ENCODE measurements around the gene CNPPD1. TPM values are rescaled to one million over a fixed set of nuclear protein-coding genes. Genes with fewer than 3 reads are reported as not detected.

Gene CNPPD1
- polyA plus RNA-seq, 4 donors, result 54.6 to 86.7 (median 72.2) TPM

DNA sequence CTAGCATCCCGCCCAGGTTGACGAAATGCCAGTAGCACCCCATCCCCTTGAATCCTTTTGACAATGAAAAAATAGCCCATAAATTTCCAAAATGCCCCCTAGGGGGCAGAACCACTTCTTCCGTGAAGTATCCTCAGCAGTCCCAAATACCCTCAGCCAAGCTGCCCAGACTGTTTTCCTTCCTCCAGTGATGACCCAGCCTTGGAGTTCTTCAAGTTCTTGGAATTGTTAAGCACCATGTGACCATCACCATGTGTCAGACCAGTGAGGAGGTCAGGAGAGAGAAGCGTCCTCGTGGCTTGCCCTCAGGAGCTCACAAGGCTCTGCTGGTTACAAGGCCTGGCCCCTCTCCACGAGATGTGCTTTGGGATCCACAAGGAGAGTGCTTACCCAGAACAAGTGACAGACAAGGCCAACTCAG, 5.5 kb downstream of the CNPPD1 start:
- H3K9me3 ChIP-seq (ENCODE audit: control insufficient read depth in 2 of 2, insufficient read depth in 1 of 2, low read depth in 1 of 2, low read length in 1 of 2), result no peaks in the 10 kb centered on the region
- FAIRE-seq (no peak), DNase-seq (peak; percentile 50 to 57)
- no peak overlapping the region for H3K4me3 ChIP-seq (ENCODE audit: low read depth in 1 of 3, low read length in 3 of 3)
- H3K4me1 ChIP-seq (ENCODE audit: control insufficient read depth in 3 of 3, insufficient read depth in 2 of 3, low read depth in 1 of 3, low read length in 2 of 3), result peaks cover 3 to 22% (median 7%) of the 10 kb centered on the region in 3 donors
- no peaks in the 10 kb centered on the region for H3K27me3 ChIP-seq (ENCODE audit: control insufficient read depth in 3 of 3, insufficient read depth in 3 of 3, low read length in 3 of 3)
- peak overlapping the region in 2 of 3 donors; percentile 47 to 60 for H3K27ac ChIP-seq (ENCODE audit: low read depth in 1 of 3, low read length in 2 of 3)
- H3K36me3 ChIP-seq (ENCODE audit: control insufficient read depth in 3 of 3, insufficient read depth in 2 of 3, low read depth in 1 of 3, low read length in 3 of 3), result peaks cover 2 to 50% (median 16%) of the 10 kb centered on the region in 3 donors
- WGBS, 3 donors, result 46 to 57% (median 47%) methylated on average over 6 of the region's 6 CpGs

DNA sequence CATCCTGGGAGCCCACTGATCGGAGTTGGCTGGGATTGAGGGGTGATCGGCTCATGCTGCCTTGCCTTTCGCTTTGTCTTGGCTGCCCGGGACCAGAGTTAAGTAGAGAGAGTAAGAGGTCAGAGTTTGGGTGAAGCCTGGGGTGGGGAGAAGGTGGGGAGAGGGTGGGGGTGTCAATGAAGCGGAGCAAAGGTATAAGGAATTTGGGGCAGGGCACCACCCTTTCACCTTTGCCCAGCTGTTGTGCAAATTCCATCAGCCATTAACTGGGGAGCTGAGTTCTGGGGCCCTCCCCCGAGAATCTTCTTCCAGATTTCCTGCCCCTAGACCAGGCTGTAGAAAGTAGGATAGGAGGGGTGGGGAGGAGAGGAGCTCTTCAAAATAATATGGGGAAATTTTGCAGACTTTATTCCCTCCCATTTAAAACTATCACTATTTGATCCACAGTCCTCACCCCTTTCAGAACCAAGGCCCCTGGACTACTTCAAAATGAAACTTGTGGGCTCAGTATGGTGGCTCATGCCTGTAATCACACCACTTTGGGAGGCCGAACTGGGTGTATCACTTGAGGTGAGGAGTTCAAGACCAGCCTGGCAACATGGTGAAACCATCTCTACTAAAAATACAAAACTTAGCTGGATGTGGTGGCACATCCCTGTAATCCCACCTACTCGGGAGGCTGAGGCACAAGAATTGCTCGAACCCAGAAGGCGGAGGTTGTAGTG, 6.6 kb downstream of the CNPPD1 start, which contains the start of gene SLC23A3:
TSS of gene SLC23A3 (minus strand) at position 100 of the 725 bp plus-strand sequence. CDS start at position 55, 45 bp downstream.
- Histone ChIP-seq H3K27ac (ENCODE audit: low read depth in 1 of 3, low read length in 2 of 3) (peak within 1 kb of the TSS in 2 of 3 donors; percentile 2 to 13), H3K36me3 (ENCODE audit: control insufficient read depth in 3 of 3, insufficient read depth in 2 of 3, low read depth in 1 of 3, low read length in 3 of 3) (peaks cover 2 to 43% (median 16%) of the 10 kb centered on the region in 3 donors), H3K9me3 (ENCODE audit: control insufficient read depth in 2 of 2, insufficient read depth in 1 of 2, low read depth in 1 of 2, low read length in 1 of 2) (no peaks in the 10 kb centered on the region), H3K4me1 (ENCODE audit: control insufficient read depth in 3 of 3, insufficient read depth in 2 of 3, low read depth in 1 of 3, low read length in 2 of 3) (peaks cover 0 to 22% (median 7%) of the 10 kb centered on the region in 3 donors), H3K4me3 (ENCODE audit: low read depth in 1 of 3, low read length in 3 of 3) (peak within 1 kb of the TSS in 1 of 3 donors; percentile 23), H3K27me3 (ENCODE audit: control insufficient read depth in 3 of 3, insufficient read depth in 3 of 3, low read length in 3 of 3) (no peaks in the 10 kb centered on the region)
- FAIRE-seq, result no peak
- peak; percentile 57 to 91 for DNase-seq
- 39 to 77% (median 63%) methylated on average over 10 of the region's 10 CpGs for WGBS, 3 donors

DNA sequence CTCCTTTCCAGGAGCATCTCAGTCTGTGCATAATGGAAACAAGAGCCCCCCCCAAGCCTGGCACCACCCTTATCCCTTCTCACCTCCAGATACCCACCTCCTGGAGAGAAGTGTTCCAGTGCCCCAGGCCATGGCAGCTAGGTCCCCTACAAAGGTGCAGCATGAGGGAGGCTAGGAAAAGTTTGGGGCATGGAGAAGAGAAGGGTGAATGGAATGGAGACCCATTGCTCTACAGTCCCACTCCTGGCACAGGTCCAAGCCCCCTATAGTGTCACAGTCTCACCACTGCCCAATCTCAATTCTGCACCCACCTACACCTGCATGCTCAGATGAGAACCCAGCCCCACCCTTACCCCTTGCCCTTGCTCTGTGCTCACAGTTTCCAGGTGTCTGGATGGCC, 7.8 kb downstream of the CNPPD1 start:
- DNase-seq, result peak in 1 of 2 donors; percentile 43
- H3K4me3 ChIP-seq (ENCODE audit: low read depth in 1 of 3, low read length in 3 of 3), result no peak overlapping the region
- no peak for FAIRE-seq
- peaks cover 2 to 33% (median 8%) of the 10 kb centered on the region in 3 donors for H3K36me3 ChIP-seq (ENCODE audit: control insufficient read depth in 3 of 3, insufficient read depth in 2 of 3, low read depth in 1 of 3, low read length in 3 of 3)
- no peak overlapping the region for H3K27ac ChIP-seq (ENCODE audit: low read depth in 1 of 3, low read length in 2 of 3)
- no peaks in the 10 kb centered on the region for H3K27me3 ChIP-seq (ENCODE audit: control insufficient read depth in 3 of 3, insufficient read depth in 3 of 3, low read length in 3 of 3)
- peaks cover 0 to 22% (median 5%) of the 10 kb centered on the region in 3 donors for H3K4me1 ChIP-seq (ENCODE audit: control insufficient read depth in 3 of 3, insufficient read depth in 2 of 3, low read depth in 1 of 3, low read length in 2 of 3)
- H3K9me3 ChIP-seq (ENCODE audit: control insufficient read depth in 2 of 2, insufficient read depth in 1 of 2, low read depth in 1 of 2, low read length in 1 of 2), result no peaks in the 10 kb centered on the region

DNA sequence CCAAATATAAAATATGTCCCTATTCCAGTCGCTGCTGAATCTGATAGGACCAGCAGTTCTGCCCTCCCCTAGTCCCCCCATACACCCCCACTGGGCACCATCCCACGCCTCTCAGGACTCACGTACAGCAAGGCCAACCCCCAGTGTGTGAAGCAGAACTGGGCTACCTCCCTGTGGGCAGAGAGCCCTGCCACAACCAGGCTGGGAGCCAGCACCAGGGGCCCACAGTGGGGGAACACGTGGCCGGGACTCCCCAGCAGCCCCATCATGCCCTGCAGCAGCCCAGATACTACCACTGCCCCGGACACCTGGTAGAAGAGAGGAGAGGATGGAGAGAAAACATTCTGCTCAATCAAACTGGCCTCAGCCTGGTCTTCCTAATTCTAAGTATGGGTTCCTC, 8.2 kb downstream of the CNPPD1 start:
- Histone ChIP-seq H3K4me3 (ENCODE audit: low read depth in 1 of 3, low read length in 3 of 3) (no peak overlapping the region), H3K9me3 (ENCODE audit: control insufficient read depth in 2 of 2, insufficient read depth in 1 of 2, low read depth in 1 of 2, low read length in 1 of 2) (no peaks in the 10 kb centered on the region), H3K36me3 (ENCODE audit: control insufficient read depth in 3 of 3, insufficient read depth in 2 of 3, low read depth in 1 of 3, low read length in 3 of 3) (peaks cover 0 to 29% (median 8%) of the 10 kb centered on the region in 3 donors), H3K27ac (ENCODE audit: low read depth in 1 of 3, low read length in 2 of 3) (no peak overlapping the region), H3K27me3 (ENCODE audit: control insufficient read depth in 3 of 3, insufficient read depth in 3 of 3, low read length in 3 of 3) (no peaks in the 10 kb centered on the region), H3K4me1 (ENCODE audit: control insufficient read depth in 3 of 3, insufficient read depth in 2 of 3, low read depth in 1 of 3, low read length in 2 of 3) (peaks cover 0 to 22% (median 5%) of the 10 kb centered on the region in 3 donors)
- DNase-seq (no peak), FAIRE-seq (no peak)
- 34 to 53% (median 47%) methylated on average over 6 of the region's 6 CpGs for WGBS, 3 donors

DNA sequence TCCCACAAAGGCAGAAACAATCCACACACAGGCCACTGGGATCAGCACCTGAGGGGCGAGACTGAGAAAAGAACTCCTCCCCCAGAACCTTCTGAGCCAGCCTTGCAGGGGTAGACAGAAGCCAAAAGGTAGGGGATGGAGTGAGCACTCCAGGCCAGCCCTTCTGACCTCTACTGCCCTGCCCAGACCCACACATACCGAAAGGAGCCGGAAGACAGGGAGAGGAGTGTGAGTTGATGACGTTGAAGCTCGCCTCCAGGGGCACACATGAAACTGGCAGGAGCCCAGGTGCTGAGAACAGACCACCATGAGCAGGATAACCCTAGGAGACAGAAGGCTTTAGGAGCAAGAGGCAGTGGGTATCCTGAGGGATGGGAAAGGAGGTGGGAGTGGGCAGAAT, 8.7 kb downstream of the CNPPD1 start:
- FAIRE-seq, result no peak
- WGBS, 3 donors, result 76 to 92% (median 83%) methylated on average over 5 of the region's 5 CpGs

DNA sequence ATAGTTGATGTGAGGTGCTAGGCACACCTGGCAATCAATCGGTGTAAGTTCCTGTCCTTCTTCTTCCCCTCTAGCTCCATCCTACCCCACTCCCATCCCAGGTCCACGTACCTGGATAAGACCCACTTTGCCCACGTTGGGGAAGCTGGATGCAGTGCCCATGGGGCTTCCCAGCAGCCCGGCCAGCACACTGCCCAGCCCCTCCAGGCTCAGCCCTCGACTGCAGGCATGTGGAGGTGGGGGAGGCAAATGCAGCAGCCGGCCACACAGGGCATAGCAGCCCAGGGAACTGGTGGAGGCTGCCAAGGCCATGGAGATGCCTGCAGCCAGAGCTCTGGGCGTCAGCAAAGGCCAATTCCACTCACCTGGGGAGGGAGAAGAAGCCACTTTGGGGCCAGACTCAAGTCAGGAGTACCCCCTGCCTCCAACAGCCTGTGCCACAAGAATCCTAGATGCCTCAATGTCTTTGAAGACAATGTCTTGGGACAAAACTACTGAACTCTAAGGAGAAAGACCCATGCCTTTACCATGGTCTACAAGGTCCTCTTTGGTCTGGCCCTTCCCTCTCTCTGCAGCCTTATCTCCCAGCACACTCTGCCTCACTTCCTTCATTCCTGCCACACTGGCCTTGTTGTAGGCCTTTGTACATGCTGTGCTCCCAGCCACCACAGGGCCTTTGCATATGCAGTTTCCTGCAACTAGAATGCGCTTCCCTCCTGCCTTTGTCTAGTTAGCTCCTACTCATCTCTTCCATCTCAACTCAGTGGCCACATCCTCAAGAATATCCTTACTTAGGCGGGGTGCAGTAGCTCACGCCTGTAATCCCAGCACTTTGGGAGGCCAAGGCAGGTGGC, 11.4 kb downstream of the CNPPD1 start:
- no peaks in the 10 kb centered on the region for H3K9me3 ChIP-seq (ENCODE audit: control insufficient read depth in 2 of 2, insufficient read depth in 1 of 2, low read depth in 1 of 2, low read length in 1 of 2)
- peaks cover 0 to 8% (median 0%) of the 10 kb centered on the region in 3 donors for H3K36me3 ChIP-seq (ENCODE audit: control insufficient read depth in 3 of 3, insufficient read depth in 2 of 3, low read depth in 1 of 3, low read length in 3 of 3)
- 63 to 86% (median 78%) methylated on average over 10 of the region's 10 CpGs for WGBS, 3 donors
- DNase-seq (no peak), FAIRE-seq (no peak)
- no peak overlapping the region for H3K4me3 ChIP-seq (ENCODE audit: low read depth in 1 of 3, low read length in 3 of 3)
- H3K27me3 ChIP-seq (ENCODE audit: control insufficient read depth in 3 of 3, insufficient read depth in 3 of 3, low read length in 3 of 3), result no peaks in the 10 kb centered on the region
- H3K27ac ChIP-seq (ENCODE audit: low read depth in 1 of 3, low read length in 2 of 3), result no peak overlapping the region
- H3K4me1 ChIP-seq (ENCODE audit: control insufficient read depth in 3 of 3, insufficient read depth in 2 of 3, low read depth in 1 of 3, low read length in 2 of 3), result peaks cover 5 to 20% (median 5%) of the 10 kb centered on the region in 3 donors

More for the DNA sequence above, 8.7 kb downstream of the CNPPD1 start:
- no peak overlapping the region for H3K27ac ChIP-seq (ENCODE audit: low read depth in 1 of 3, low read length in 2 of 3)
- H3K4me1 ChIP-seq (ENCODE audit: control insufficient read depth in 3 of 3, insufficient read depth in 2 of 3, low read depth in 1 of 3, low read length in 2 of 3), result peaks cover 0 to 22% (median 5%) of the 10 kb centered on the region in 3 donors
- H3K27me3 ChIP-seq (ENCODE audit: control insufficient read depth in 3 of 3, insufficient read depth in 3 of 3, low read length in 3 of 3), result no peaks in the 10 kb centered on the region
- H3K36me3 ChIP-seq (ENCODE audit: control insufficient read depth in 3 of 3, insufficient read depth in 2 of 3, low read depth in 1 of 3, low read length in 3 of 3), result peaks cover 0 to 26% (median 5%) of the 10 kb centered on the region in 3 donors
- H3K4me3 ChIP-seq (ENCODE audit: low read depth in 1 of 3, low read length in 3 of 3), result no peak overlapping the region
- no peak for DNase-seq
- H3K9me3 ChIP-seq (ENCODE audit: control insufficient read depth in 2 of 2, insufficient read depth in 1 of 2, low read depth in 1 of 2, low read length in 1 of 2), result no peaks in the 10 kb centered on the region

DNA sequence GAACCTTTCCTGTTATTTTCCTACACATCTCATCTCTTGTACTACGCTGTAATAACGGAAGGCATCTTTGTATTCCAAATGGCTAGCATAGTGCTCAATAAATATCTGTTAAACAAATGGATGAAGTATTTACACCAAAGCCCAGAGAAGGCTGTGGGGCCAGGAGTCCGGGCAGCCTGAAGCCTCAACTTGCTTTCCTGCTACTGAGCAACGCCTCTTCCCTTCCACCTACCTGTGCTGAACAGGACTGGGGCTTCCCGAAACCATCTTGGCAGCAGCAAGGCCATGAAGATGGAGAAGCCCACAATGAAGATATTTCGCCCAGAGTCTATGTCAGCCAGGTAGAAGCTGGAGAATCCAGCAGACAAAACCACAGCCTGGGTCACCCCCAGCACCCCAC, 13.6 kb downstream of the CNPPD1 start:
- Histone ChIP-seq H3K27ac (ENCODE audit: low read depth in 1 of 3, low read length in 2 of 3) (no peak overlapping the region), H3K36me3 (ENCODE audit: control insufficient read depth in 3 of 3, insufficient read depth in 2 of 3, low read depth in 1 of 3, low read length in 3 of 3) (peaks cover 0 to 10% (median 0%) of the 10 kb centered on the region in 3 donors), H3K4me1 (ENCODE audit: control insufficient read depth in 3 of 3, insufficient read depth in 2 of 3, low read depth in 1 of 3, low read length in 2 of 3) (peaks cover 2 to 11% (median 8%) of the 10 kb centered on the region in 3 donors), H3K27me3 (ENCODE audit: control insufficient read depth in 3 of 3, insufficient read depth in 3 of 3, low read length in 3 of 3) (no peaks in the 10 kb centered on the region), H3K4me3 (ENCODE audit: low read depth in 1 of 3, low read length in 3 of 3) (no peak overlapping the region), H3K9me3 (ENCODE audit: control insufficient read depth in 2 of 2, insufficient read depth in 1 of 2, low read depth in 1 of 2, low read length in 1 of 2) (no peaks in the 10 kb centered on the region)
- 92 to 98% (median 98%) methylated on average over 6 of the region's 6 CpGs for WGBS, 3 donors
- FAIRE-seq (no peak), DNase-seq (no peak)

DNA sequence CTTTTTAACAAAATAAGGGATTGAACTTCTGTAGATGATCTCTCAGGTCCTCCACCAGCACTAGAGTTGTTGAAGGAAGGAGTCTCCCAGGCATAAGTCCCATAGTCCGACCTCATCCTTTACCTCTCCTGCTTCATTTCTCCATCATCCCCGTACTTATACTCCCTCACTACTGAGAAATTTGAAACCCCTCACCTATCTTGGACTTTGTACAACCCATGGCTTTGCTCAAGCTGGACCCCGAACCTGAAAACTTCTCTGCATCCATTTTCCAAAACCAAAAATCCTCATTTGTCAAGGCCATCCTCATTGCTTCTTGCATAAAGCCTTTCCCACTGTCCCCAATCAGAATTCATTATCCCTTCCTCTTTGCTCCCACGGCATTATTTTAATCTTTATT, 15.6 kb downstream of the CNPPD1 start:
- Histone ChIP-seq H3K27me3 (ENCODE audit: control insufficient read depth in 3 of 3, insufficient read depth in 3 of 3, low read length in 3 of 3) (no peaks in the 10 kb centered on the region), H3K36me3 (ENCODE audit: control insufficient read depth in 3 of 3, insufficient read depth in 2 of 3, low read depth in 1 of 3, low read length in 3 of 3) (peaks cover 0 to 10% (median 2%) of the 10 kb centered on the region in 3 donors), H3K4me3 (ENCODE audit: low read depth in 1 of 3, low read length in 3 of 3) (peak overlapping the region in 2 of 3 donors; percentile 49 to 76), H3K4me1 (ENCODE audit: control insufficient read depth in 3 of 3, insufficient read depth in 2 of 3, low read depth in 1 of 3, low read length in 2 of 3) (peaks cover 2 to 11% (median 8%) of the 10 kb centered on the region in 3 donors), H3K27ac (ENCODE audit: low read depth in 1 of 3, low read length in 2 of 3) (peak overlapping the region; percentile 65 to 96 (median 92)), H3K9me3 (ENCODE audit: control insufficient read depth in 2 of 2, insufficient read depth in 1 of 2, low read depth in 1 of 2, low read length in 1 of 2) (no peaks in the 10 kb centered on the region)
- DNase-seq, result no peak
- WGBS, 3 donors, result 32 to 61% (median 54%) methylated on average over 4 of the region's 4 CpGs
- no peak for FAIRE-seq
